ENCODE data around the gene KDM4C.

- TF ChIP-seq CEBPB (IDR thresholded peaks at IDR 0.05), result no peak
- TF ChIP-seq CTCF (IDR thresholded peaks at IDR 0.05), result no peak
- no peak for TF ChIP-seq MAX (IDR thresholded peaks at IDR 0.05)
- no peak for TF ChIP-seq REST (IDR thresholded peaks at IDR 0.05)
Measured at GRCh38 chr9:7164440-7165330, 406.9 kb downstream of the KDM4C start.

Measured in A549 (cell line).